HK-2 (cell line): ENCODE data around the gene RAB40C.

Experiments
- DNase-seq: peaks from one replicate; pipeline ENCODE4 v3.0.0-alpha.2; 2018; ENCODE audit not compliant: unreplicated experiment

Gene RAB40C

GRCh38 chr16:559411-560203 is 30.3 kb upstream of the RAB40C start:
- no peak for DNase-seq

GRCh38 chr16:560204-560700 is 29.6 kb upstream of the RAB40C start, which contains the start of gene PRR35:
TSS of gene PRR35 (plus strand) at chr16:560394. CDS start at chr16:563295, 2,901 bp downstream.
- no peak for DNase-seq

- no peak for DNase-seq
Observed at GRCh38 chr16:560701-561412, 29.0 kb upstream of the RAB40C start.

- no peak for DNase-seq
Observed at GRCh38 chr16:561413-561794, 28.5 kb upstream of the RAB40C start.

- no peak for DNase-seq
Observed at GRCh38 chr16:561957-562938, 27.6 kb upstream of the RAB40C start.

- DNase-seq, result no peak
Observed at GRCh38 chr16:563072-563644, 26.7 kb upstream of the RAB40C start.

- no peak for DNase-seq
Observed at GRCh38 chr16:564690-565418, 25.0 kb upstream of the RAB40C start.

GRCh38 chr16:565419-566330 is 24.2 kb upstream of the RAB40C start:
- no peak for DNase-seq

GRCh38 chr16:566475-567372 is 23.1 kb upstream of the RAB40C start, which contains the start of gene NHLRC4:
TSS of gene NHLRC4 (plus strand) at chr16:567005. CDS start at chr16:568048, 1,043 bp downstream.
- no peak for DNase-seq

GRCh38 chr16:567373-568256 is 22.3 kb upstream of the RAB40C start:
- DNase-seq, result no peak

- DNase-seq, result no peak
Observed at GRCh38 chr16:568401-569258, 21.2 kb upstream of the RAB40C start.

GRCh38 chr16:569445-570254 is 20.2 kb upstream of the RAB40C start, which contains the start of gene PIGQ:
TSS of gene PIGQ (plus strand) at chr16:569968. CDS start at chr16:574075, 4,107 bp downstream.
- DNase-seq, result peak; percentile 62

GRCh38 chr16:572865-573650 is 16.8 kb upstream of the RAB40C start:
- DNase-seq, result no peak

GRCh38 chr16:574021-574760 is 15.7 kb upstream of the RAB40C start:
- DNase-seq, result no peak
